ENCODE measurements around the gene SPOCK2.

SPOCK2 gene

DNA sequence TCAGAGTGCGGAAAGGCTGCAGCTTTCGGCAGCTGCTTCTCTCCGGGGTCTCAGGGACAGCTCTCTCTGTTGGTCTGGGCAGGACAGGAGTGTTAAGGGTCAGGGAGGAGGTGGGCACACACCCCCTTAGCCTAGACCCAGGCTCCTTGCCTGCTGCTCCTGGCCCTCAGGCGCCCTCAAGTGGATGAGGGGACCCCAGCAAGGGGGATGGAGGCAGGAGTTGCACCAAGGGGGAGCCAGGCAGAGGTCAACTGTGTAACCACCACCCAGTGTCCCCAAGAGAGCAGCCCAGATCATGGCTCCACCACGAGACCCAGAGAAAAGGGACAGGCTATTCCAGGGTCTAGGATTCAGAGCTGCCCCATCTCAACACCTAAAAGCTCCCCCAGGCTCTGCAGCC, 26.9 kb downstream of the SPOCK2 start:
- Histone ChIP-seq H3K4me1 (ENCODE audit: control insufficient read depth, insufficient read depth, low read length) (peaks cover 16% of the 10 kb centered on the region), H3K9me3 (ENCODE audit: control insufficient read depth, insufficient read depth, low read depth, low read length) (no peaks in the 10 kb centered on the region), H3K4me3 (ENCODE audit: low read depth, low read length) (no peak overlapping the region), H3K36me3 (ENCODE audit: control insufficient read depth in 2 of 2, insufficient read depth in 1 of 2, low read length in 2 of 2) (no peaks in the 10 kb centered on the region), H3K27ac (ENCODE audit: extremely low read depth, low read depth, low read length) (no peak overlapping the region)
- ChIA-PET POLR2A (no interaction called here), CTCF (interaction anchor here (0.6 to 3.3 kb wide), 6 partner anchors 10 to 781 kb away, joined by 3 to 16 read pairs (median 6); no protein-coding TSS in a partner anchor)
- TF ChIP-seq ZNF248 (tag by site-specific recombination; IDR thresholded peaks at IDR 0.05) (no peak), BCL6B (tag by site-specific recombination; IDR thresholded peaks at IDR 0.05) (no peak), ZNF24 (tag by site-specific recombination; IDR thresholded peaks at IDR 0.05) (no peak), ZNF223 (tag by site-specific recombination; IDR thresholded peaks at IDR 0.05) (no peak), ZBTB7A (tag by site-specific recombination; IDR thresholded peaks at IDR 0.05; ENCODE audit: low read depth) (no peak), CTCF (tag by site-specific recombination; IDR thresholded peaks at IDR 0.05) (peak; percentile 85), GLIS1 (tag by site-specific recombination; IDR thresholded peaks at IDR 0.05) (0 out of 2 replicates have a peak, but pooled peaks have one; percentile 29), TCF7L2 (IDR thresholded peaks at IDR 0.05; ENCODE audit: borderline replicate concordance, low read depth, low read length) (no peak), ZNF558 (tag by site-specific recombination; IDR thresholded peaks at IDR 0.05) (no peak)
- TF ChIP-seq, protein P1, sequence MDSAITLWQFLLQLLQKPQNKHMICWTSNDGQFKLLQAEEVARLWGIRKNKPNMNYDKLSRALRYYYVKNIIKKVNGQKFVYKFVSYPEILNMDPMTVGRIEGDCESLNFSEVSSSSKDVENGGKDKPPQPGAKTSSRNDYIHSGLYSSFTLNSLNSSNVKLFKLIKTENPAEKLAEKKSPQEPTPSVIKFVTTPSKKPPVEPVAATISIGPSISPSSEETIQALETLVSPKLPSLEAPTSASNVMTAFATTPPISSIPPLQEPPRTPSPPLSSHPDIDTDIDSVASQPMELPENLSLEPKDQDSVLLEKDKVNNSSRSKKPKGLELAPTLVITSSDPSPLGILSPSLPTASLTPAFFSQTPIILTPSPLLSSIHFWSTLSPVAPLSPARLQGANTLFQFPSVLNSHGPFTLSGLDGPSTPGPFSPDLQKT (IDR thresholded peaks at IDR 0.05; ENCODE audit: borderline replicate concordance, low read depth, low read length), result no peak

DNA sequence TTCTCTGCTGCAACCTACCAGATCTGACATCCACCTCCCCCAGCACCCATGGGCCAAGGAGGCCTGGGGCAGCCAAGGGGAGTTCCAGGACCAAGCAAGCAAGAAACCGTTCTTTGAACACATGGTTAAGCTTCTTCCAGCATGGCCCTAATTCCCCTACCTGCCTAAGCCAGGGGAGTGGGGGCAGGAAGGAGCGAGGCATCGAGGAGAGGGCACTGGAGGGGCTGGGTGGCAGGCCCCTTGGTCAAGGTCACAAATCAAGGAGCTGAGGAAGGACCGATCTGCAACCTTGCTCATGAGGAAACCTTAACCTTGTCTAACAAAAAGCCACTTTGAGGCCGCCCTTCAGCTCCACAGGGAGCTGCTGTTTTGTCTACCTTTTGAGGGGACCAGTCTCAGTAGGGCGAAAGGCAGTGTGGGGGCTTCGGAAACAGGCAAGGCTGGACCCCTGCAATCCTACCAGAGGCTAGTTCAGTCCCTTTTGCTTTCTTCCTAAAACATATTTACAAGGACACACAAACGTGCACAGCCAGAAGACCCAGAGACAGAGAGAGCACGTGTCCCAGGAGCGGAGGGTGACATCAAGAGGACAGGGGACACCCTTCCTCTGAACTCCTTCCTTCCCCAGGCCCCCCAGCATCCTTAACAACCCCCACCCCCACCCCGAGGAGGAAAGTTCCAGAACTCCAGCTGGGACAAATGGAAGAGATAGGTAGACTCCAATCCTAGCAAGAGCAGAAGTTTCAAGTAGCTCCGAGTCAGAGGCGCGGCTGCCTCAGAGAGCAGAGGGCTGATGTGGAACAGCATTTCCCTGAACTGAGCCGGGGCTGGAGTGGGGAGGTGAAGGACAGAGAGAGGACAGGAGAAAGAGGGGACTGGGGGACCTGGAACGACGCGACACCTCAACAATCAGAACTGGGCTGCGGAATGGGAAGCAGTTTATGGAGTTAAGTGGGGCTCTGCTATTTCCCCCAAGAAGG, 28.2 kb downstream of the SPOCK2 start:
- TF ChIP-seq, protein P2, sequence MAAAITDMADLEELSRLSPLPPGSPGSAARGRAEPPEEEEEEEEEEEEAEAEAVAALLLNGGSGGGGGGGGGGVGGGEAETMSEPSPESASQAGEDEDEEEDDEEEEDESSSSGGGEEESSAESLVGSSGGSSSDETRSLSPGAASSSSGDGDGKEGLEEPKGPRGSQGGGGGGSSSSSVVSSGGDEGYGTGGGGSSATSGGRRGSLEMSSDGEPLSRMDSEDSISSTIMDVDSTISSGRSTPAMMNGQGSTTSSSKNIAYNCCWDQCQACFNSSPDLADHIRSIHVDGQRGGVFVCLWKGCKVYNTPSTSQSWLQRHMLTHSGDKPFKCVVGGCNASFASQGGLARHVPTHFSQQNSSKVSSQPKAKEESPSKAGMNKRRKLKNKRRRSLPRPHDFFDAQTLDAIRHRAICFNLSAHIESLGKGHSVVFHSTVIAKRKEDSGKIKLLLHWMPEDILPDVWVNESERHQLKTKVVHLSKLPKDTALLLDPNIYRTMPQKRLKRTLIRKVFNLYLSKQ (tag by site-specific recombination; IDR thresholded peaks at IDR 0.05; ENCODE audit: borderline replicate concordance), result no peak
- peak; percentile 31; the same call in 1 of the 2 replicates for TF ChIP-seq ZNF341 (tag by site-specific recombination; IDR thresholded peaks at IDR 0.05; ENCODE audit: low read depth)
- TF ChIP-seq, protein P3, sequence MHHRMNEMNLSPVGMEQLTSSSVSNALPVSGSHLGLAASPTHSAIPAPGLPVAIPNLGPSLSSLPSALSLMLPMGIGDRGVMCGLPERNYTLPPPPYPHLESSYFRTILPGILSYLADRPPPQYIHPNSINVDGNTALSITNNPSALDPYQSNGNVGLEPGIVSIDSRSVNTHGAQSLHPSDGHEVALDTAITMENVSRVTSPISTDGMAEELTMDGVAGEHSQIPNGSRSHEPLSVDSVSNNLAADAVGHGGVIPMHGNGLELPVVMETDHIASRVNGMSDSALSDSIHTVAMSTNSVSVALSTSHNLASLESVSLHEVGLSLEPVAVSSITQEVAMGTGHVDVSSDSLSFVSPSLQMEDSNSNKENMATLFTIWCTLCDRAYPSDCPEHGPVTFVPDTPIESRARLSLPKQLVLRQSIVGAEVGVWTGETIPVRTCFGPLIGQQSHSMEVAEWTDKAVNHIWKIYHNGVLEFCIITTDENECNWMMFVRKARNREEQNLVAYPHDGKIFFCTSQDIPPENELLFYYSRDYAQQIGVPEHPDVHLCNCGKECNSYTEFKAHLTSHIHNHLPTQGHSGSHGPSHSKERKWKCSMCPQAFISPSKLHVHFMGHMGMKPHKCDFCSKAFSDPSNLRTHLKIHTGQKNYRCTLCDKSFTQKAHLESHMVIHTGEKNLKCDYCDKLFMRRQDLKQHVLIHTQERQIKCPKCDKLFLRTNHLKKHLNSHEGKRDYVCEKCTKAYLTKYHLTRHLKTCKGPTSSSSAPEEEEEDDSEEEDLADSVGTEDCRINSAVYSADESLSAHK (tag by site-specific recombination; IDR thresholded peaks at IDR 0.05), result peak; percentile 94
- peak; percentile 79 for TF ChIP-seq ZNF600 (tag by site-specific recombination; IDR thresholded peaks at IDR 0.05)
- CTCF ChIA-PET, result interaction anchor here (0.7 to 3.3 kb wide), 6 partner anchors 8 to 144 kb away, joined by 3 to 16 read pairs (median 8); no protein-coding TSS in a partner anchor
- Histone ChIP-seq H3K36me3 (ENCODE audit: control insufficient read depth in 2 of 2, insufficient read depth in 1 of 2, low read length in 2 of 2) (no peaks in the 10 kb centered on the region), H3K4me1 (ENCODE audit: control insufficient read depth, insufficient read depth, low read length) (peaks cover 16% of the 10 kb centered on the region), H3K4me3 (ENCODE audit: low read depth, low read length) (no peak overlapping the region), H3K27ac (ENCODE audit: extremely low read depth, low read depth, low read length) (no peak overlapping the region; the same call in 1 of the 2 replicates), H3K9me3 (ENCODE audit: control insufficient read depth, insufficient read depth, low read depth, low read length) (no peaks in the 10 kb centered on the region)
- POLR2A ChIA-PET, result no interaction called here
